Measurements from ENCODE around the gene PRKRA. TPM values are rescaled to one million over a fixed set of nuclear protein-coding genes. Genes with fewer than 3 reads are reported as not detected.
"Not testable (repeated sequence)": the region's sequence is repeated elsewhere in the genome, so short reads cannot be mapped to it uniquely, and the experiment has no call there.

The PRKRA gene
- total RNA-seq, 1 donor = 60.9 TPM

DNA sequence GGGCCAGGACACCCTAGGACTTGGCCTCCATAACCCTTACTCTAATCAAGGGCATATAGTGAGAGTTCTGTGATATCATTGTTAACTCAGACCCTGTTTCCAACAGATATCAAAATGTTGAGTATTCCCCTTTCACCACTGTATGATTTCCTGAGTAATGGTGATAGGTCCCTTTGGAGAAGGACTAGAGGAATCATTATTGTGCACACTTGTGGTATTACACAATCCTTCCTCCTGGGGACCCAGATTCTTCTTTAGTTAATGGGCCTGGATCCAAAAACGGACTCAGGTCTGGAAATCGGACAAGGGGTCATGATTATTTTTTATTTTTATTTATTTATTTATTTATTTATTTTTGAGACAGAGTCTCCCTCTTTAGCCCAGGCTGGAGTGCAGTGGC is 23.5 kb downstream of the PRKRA start:
- DNase-seq (ENCODE audit: low read depth) = no peak
- H3K4me3 ChIP-seq (ENCODE audit: low read depth, low read length) = no peak overlapping the region
- TF ChIP-seq, protein P1, sequence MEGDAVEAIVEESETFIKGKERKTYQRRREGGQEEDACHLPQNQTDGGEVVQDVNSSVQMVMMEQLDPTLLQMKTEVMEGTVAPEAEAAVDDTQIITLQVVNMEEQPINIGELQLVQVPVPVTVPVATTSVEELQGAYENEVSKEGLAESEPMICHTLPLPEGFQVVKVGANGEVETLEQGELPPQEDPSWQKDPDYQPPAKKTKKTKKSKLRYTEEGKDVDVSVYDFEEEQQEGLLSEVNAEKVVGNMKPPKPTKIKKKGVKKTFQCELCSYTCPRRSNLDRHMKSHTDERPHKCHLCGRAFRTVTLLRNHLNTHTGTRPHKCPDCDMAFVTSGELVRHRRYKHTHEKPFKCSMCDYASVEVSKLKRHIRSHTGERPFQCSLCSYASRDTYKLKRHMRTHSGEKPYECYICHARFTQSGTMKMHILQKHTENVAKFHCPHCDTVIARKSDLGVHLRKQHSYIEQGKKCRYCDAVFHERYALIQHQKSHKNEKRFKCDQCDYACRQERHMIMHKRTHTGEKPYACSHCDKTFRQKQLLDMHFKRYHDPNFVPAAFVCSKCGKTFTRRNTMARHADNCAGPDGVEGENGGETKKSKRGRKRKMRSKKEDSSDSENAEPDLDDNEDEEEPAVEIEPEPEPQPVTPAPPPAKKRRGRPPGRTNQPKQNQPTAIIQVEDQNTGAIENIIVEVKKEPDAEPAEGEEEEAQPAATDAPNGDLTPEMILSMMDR (IDR thresholded peaks at IDR 0.05; ENCODE audit: insufficient read depth, low read depth, low read length) = no peak

DNA sequence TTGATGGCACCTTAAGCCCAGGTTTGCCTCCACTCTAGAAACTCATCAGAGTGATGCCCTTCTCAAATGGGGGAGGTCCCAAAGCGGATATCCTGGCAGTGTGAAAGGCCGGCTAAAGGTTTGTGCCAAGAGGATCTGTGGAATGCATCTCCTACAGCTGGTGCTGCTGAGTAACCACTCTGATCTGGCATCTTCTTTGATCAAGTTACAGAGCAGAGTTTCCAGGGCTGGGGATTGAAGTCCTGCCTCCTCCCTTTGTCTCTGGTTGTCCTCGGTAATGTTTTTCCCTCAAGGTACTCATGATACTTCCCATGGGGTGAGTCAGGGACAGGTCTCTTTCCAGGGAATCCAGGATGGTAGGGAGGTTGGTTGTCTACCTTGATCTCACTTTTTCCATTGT is 24.6 kb downstream of the PRKRA start:
- DNase-seq (ENCODE audit: low read depth) = no peak
- TF ChIP-seq, protein P1 (IDR thresholded peaks at IDR 0.05; ENCODE audit: insufficient read depth, low read depth, low read length) = no peak
- H3K4me3 ChIP-seq (ENCODE audit: low read depth, low read length) = no peak overlapping the region

DNA sequence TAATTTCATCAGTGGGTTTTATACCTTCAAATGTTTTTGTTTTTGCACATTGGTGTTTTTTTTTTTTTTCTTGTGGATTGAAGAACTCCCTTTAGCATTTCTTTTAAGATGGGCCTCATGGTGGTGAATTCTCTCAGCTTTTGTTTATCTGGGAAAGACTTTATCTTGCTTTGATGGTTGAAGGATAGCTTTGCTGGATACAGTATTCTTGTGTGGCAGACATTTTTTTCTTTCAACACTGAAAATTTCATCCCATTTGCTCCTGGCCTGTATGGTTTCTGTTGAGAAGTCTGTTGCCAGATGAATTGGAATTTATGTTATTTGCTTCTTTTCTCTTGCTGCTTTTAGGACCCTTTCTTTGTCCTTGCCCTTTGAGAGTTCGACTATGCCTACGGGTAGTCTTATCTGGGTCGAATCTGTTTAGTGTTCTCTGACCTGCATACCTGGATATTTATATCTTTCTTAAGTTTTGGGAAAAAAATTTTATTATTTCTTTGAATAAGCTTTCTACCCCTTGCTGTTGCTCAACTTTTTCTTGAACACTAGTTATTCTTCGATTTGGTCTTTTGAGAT is 25.6 kb downstream of the PRKRA start:
- H3K4me3 ChIP-seq (ENCODE audit: low read depth, low read length) = no peak overlapping the region
- TF ChIP-seq, protein P1 (IDR thresholded peaks at IDR 0.05; ENCODE audit: insufficient read depth, low read depth, low read length) = no peak
- no peak for DNase-seq (ENCODE audit: low read depth)

DNA sequence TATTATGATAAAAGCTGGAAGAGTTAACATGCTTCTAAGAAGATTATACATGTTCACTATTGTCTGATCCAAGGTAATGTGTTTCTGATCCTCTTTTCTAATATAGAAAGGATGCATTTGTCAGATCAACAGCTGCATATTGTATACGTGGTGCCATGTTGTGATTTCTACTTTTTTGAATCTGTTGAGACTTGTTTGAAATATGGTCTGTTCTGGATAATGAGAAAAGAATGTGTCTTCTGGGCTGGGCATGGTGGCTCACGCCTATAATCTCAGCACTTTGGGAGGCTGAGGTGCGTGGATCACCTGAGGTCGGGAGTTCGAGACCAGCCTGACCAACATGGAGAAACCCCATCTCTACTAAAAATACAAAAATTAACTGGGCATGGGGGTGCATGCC is 27.2 kb downstream of the PRKRA start:
- H3K4me3 ChIP-seq (ENCODE audit: low read depth, low read length); DNase-seq (ENCODE audit: low read depth): not testable (repeated sequence)

DNA sequence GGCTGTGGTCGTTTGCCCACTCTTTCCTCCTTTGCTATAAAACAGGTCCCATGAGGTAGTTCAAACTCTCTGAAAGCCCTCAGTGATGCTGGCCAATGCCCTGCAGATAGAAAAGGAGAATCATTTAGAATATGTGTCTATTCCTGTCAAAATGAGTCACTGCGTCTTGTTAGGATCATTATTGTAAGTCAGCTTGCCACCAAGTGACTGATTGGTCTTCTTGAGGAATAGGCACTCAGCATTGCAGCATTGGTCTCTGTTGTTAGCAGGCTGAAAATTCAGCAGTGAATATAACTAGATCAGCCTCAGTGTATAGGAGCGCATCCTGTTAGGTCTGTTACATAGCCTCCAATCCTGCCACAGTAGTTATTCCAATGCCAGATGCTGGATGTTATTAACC is 28.9 kb downstream of the PRKRA start:
- no peak for DNase-seq (ENCODE audit: low read depth)
- no peak overlapping the region for H3K4me3 ChIP-seq (ENCODE audit: low read depth, low read length)
- TF ChIP-seq, protein P1 (IDR thresholded peaks at IDR 0.05; ENCODE audit: insufficient read depth, low read depth, low read length) = no peak

DNA sequence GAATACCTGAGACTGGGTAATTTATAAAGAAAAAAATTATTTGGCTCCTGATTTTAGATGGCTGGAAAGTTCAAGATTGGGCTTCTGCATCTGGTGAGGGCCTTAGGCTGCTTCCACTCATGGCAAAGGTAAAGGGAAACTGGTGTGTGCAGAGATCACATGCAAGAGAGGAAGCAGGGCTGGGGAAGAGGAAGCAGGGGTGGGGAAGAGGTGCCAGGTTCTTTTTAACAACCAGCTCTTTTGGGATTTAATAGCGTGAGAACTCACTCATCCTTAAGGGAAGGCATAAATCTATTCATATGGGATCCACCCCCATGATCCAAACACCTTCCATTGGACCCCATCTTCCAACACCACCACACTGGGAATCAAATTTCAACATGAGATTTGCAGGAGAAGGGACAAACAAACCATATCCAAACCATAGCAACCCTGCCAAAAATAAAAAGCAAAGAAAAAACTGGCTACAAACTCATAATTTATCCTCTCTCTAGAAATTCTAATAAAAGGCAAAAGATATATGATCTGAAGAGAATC is 30.4 kb downstream of the PRKRA start:
- no peak for DNase-seq (ENCODE audit: low read depth)
- TF ChIP-seq, protein P1 (IDR thresholded peaks at IDR 0.05; ENCODE audit: insufficient read depth, low read depth, low read length) = no peak
- no peak overlapping the region for H3K4me3 ChIP-seq (ENCODE audit: low read depth, low read length)

DNA sequence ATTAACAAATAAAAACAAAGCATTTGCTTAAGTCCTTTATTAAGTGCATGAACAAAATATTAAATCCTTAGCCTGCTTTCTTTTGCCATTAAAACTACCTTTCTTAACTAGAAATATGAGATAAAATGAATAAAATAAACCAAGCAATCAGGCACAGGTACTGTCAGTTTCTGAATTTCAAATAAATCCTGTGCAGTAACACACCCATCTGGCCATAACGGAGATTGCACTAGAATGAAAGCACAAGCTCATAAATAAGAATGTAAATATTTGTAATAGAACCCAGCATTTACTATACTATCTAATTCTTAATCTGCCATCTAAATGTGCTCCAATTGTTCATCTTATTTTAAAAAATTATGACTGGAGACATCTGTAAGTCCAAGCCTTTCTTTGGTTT is 31.9 kb downstream of the PRKRA start:
- H3K4me3 ChIP-seq (ENCODE audit: low read depth, low read length) = no peak overlapping the region
- TF ChIP-seq, protein P1 (IDR thresholded peaks at IDR 0.05; ENCODE audit: insufficient read depth, low read depth, low read length) = peak; percentile 45
- peak; percentile 60 for DNase-seq (ENCODE audit: low read depth)
